Gastrocnemius medialis (tissue), 4 donors: Measurements from ENCODE around the gene VWA8.

Experiments used
- CTCF ChIP-seq, 5 experiments: fragments of 450-650 bp in 3 of 5; fragments of 200-600 bp in 2 of 5; sonication (generic) in 2 of 5; IDR thresholded peaks in 4 of 5; conservative IDR thresholded peaks in 1 of 5; 1 replicate in 4 of 5; 2 replicates in 1 of 5; pipeline ENCODE4 v1.5.1; 2016 to 2019; ENCODE audit warnings: antibody characterized with exemption in 5 of 5, mild to moderate bottlenecking in 3 of 5, moderate library complexity in 3 of 5
- POLR2A ChIP-seq, 2 donors: fragments of 450-650 bp; IDR thresholded peaks; one replicate each; pipeline ENCODE4 v1.6.1; 2017; ENCODE audit warnings: antibody characterized with exemption in 2 of 2, mild to moderate bottlenecking in 2 of 2, moderate library complexity in 2 of 2

DNA sequence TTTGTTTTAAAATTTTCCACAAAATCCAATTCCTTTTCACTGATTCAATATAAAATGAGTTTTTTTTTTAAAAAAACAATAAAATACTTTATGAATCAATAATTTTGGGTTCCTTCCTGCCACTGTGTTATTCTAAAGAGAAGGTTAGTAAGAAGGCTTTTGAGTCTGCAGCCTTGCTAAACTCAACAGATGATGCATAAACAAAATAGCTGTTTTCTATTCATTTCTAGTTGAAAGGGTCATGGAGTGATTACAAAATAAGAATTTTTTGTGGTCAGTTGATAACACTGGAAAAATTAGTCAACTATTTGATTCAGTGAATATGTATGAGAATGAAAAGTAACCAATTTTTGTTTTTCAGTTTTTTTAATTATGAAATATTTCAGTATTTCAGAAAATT, 169.9 kb downstream of the VWA8 start:
- TF ChIP-seq CTCF (IDR thresholded peaks at IDR 0.05 in 4 of 5, conservative IDR thresholded peaks at IDR 0.05 in 1 of 5) (no peak), POLR2A (IDR thresholded peaks at IDR 0.05) (no peak)
